CD4-positive, CD25-positive, alpha-beta regulatory T cell (primary cell): ENCODE results near the gene PCDHGB2. TPM values are rescaled to one million over a fixed set of nuclear protein-coding genes. Genes with fewer than 3 reads are reported as not detected.
"Not testable (repeated sequence)": the region's sequence is repeated elsewhere in the genome, so short reads cannot be mapped to it uniquely, and the experiment has no call there.

Experiments used
- ATAC-seq, 2 donors: fragments of 150-1000 bp; cut with Tn5 transposase; one replicate each; pipeline ENCODE4 v1.10.0; 2021; ENCODE audit warnings: low read depth in 2 of 2, moderate number of reproducible peaks in 2 of 2, moderate library complexity in 1 of 2
- DNase-seq, 3 donors: peaks; one replicate each; pipeline versions ENCODE4 v3.0.0 to v3.0.0-alpha.2; 2012 to 2022; ENCODE audit warnings: mixed read lengths in 1 of 3
- H3K27ac ChIP-seq: one replicate; pipeline ENCODE4 v1.7.0; 2013; ENCODE audit warnings: mild to moderate bottlenecking, low read length; ENCODE audit not compliant: insufficient read depth, poor library complexity, severe bottlenecking
- H3K27me3 ChIP-seq: one replicate; pipeline ENCODE4 v1.7.0; 2013; ENCODE audit warnings: low read length; ENCODE audit not compliant: control insufficient read depth, insufficient read depth
- H3K36me3 ChIP-seq: one replicate; pipeline ENCODE4 v1.7.0; 2013; ENCODE audit warnings: mild to moderate bottlenecking, low read length, moderate library complexity; ENCODE audit not compliant: control insufficient read depth, insufficient read depth
- H3K4me1 ChIP-seq: 2 replicates; pipeline ENCODE4 v1.7.0; 2013; ENCODE audit warnings: mild to moderate bottlenecking, low read length; ENCODE audit not compliant: insufficient read depth, control insufficient read depth, poor library complexity, severe bottlenecking
- H3K4me3 ChIP-seq: one replicate; pipeline ENCODE4 v1.7.0; 2013; ENCODE audit warnings: low read depth, mild to moderate bottlenecking, low read length, moderate library complexity
- H3K9me3 ChIP-seq, 2 experiments: 1 replicate in 1 of 2; 2 replicates in 1 of 2; pipeline ENCODE4 v1.7.0; 2013; ENCODE audit warnings: low read length in 2 of 2, mild to moderate bottlenecking in 1 of 2, moderate library complexity in 1 of 2; ENCODE audit not compliant: control insufficient read depth in 2 of 2
- H3K27ac Mint-ChIP-seq, 3 donors: one replicate each; pipeline ENCODE4 v1.8.0; 2020 to 2022; ENCODE audit warnings: mild to moderate bottlenecking in 3 of 3, mixed read lengths in 3 of 3, moderate library complexity in 2 of 3
- H3K27me3 Mint-ChIP-seq: one replicate; pipeline ENCODE4 v1.8.0; 2022; ENCODE audit warnings: mild to moderate bottlenecking, mixed read lengths
- H3K36me3 Mint-ChIP-seq: one replicate; pipeline ENCODE4 v1.8.0; 2020; ENCODE audit warnings: mixed read lengths
- H3K4me1 Mint-ChIP-seq, 4 donors: one replicate each; pipeline ENCODE4 v1.8.0; 2020 to 2022; ENCODE audit warnings: mixed read lengths in 4 of 4, mild to moderate bottlenecking in 1 of 4
- H3K4me3 Mint-ChIP-seq, 4 donors: one replicate each; pipeline ENCODE4 v1.8.0; 2020 to 2022; ENCODE audit warnings: mild to moderate bottlenecking in 4 of 4, mixed read lengths in 4 of 4, moderate library complexity in 3 of 4
- H3K9me3 Mint-ChIP-seq, 7 donors: one replicate each; pipeline ENCODE4 v1.8.0; 2020 to 2022; ENCODE audit warnings: mixed read lengths in 7 of 7, mild to moderate bottlenecking in 3 of 7, moderate library complexity in 2 of 7
- polyA plus RNA-seq, 4 donors: library from polyadenylated mRNA; unstranded; fragments of 300-500 nt; fragmentation: Illumina TruSeq; gene quantifications; one replicate each; pipeline ENCODE4 v1.2.3, GENCODE V29; 2021
- total RNA-seq: library from RNA; stranded (reverse); gene quantifications from one replicate; pipeline ENCODE4 v1.2.3, GENCODE V29; 2022

PCDHGB2 gene
- total and polyA plus RNA-seq, 5 donors from 2014 or later = 0.20 to 0.54 TPM; not detected in 3

DNA sequence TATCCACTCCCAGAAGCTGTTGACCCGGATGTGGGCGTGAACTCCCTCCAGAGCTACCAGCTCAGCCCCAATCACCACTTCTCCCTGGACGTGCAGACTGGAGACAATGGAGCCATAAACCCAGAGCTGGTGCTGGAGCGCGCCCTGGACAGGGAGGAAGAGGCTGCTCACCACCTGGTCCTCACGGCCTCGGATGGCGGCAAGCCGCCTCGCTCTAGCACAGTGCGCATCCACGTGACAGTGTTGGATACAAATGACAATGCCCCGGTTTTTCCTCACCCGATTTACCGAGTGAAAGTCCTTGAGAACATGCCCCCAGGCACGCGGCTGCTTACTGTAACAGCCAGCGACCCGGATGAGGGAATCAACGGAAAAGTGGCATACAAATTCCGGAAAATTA is 33.5 kb downstream of the PCDHGB2 start:
- H3K36me3 Mint-ChIP-seq = peaks cover 3% of the 10 kb centered on the region
- no peak for DNase-seq
- H3K9me3 Mint-ChIP-seq = peaks cover 0 to 56% (median 11%) of the 10 kb centered on the region in 7 donors
- peaks cover 0 to 3% (median 0%) of the 10 kb centered on the region in 4 donors for H3K4me1 Mint-ChIP-seq
- Histone ChIP-seq H3K4me1 (no peaks in the 10 kb centered on the region), H3K9me3 (peaks cover 23 to 37% of the 10 kb centered on the region in 2 experiments), H3K4me3 (no peak overlapping the region), H3K27ac (no peak overlapping the region), H3K27me3 (peaks cover 24% of the 10 kb centered on the region), H3K36me3 (no peaks in the 10 kb centered on the region)
- no peak overlapping the region for H3K27ac Mint-ChIP-seq
- no peak for ATAC-seq
- H3K4me3 Mint-ChIP-seq = no peak overlapping the region
- peaks cover 49% of the 10 kb centered on the region for H3K27me3 Mint-ChIP-seq

DNA sequence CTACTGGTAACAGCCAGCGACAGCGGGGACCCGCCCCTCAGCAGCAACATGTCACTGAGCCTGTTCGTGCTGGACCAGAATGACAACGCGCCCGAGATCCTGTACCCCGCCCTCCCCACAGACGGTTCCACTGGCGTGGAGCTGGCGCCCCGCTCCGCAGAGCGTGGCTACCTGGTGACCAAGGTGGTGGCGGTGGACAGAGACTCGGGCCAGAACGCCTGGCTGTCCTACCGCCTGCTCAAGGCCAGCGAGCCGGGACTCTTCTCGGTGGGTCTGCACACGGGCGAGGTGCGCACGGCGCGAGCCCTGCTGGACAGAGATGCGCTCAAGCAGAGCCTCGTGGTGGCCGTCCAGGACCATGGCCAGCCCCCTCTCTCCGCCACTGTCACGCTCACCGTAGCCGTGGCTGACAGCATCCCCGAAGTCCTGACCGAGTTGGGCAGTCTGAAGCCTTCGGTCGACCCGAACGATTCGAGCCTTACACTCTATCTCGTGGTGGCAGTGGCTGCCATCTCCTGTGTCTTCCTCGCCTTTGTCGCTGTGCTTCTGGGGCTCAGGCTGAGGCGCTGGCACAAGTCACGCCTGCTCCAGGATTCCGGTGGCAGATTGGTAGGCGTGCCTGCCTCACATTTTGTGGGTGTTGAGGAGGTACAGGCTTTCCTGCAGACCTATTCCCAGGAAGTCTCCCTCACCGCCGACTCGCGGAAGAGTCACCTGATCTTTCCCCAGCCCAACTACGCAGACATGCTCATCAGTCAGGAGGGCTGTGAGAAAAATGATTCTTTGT is 34.8 kb downstream of the PCDHGB2 start:
- peaks cover 23% of the 10 kb centered on the region for H3K27me3 ChIP-seq
- not testable (repeated sequence) for DNase-seq, H3K4me1 Mint-ChIP-seq, H3K4me3 ChIP-seq, H3K4me1 ChIP-seq, ATAC-seq, H3K27ac ChIP-seq, H3K27ac Mint-ChIP-seq, H3K36me3 ChIP-seq, H3K36me3 Mint-ChIP-seq
- H3K9me3 ChIP-seq = peaks cover 23 to 37% of the 10 kb centered on the region in 2 experiments
- H3K27me3 Mint-ChIP-seq = peaks cover 41% of the 10 kb centered on the region
- H3K4me3 Mint-ChIP-seq = peak overlapping the region in 1 of 4 donors; percentile 32
- H3K9me3 Mint-ChIP-seq = peaks cover 0 to 55% (median 8%) of the 10 kb centered on the region in 7 donors

DNA sequence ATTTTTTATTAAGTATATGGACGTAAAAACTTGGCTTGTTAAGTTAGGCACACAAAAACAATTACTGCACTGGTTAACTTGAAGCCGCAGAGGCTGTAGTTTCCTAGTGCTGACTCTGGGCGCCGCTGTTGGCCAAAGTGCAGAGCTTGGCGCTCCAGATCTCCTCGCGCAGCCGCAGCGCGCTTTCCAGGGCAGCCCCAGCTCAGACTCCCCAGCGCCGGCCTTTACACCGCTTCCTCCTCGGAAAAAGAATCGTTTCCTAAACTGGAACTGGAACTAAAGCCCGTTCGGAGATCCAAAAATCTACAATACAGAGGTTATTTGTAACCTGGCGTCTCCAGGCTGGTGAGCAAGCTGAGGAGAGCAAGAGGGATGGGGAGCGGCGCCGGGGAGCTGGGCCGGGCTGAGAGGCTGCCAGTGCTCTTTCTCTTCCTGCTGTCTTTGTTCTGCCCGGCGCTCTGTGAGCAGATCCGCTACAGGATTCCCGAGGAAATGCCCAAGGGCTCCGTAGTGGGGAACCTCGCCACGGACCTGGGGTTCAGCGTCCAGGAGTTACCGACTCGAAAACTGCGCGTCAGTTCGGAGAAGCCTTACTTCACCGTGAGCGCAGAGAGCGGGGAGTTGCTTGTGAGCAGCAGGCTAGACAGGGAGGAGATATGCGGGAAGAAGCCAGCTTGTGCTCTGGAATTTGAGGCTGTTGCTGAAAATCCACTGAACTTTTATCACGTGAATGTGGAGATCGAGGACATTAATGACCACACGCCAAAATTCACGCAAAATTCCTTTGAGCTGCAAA is 38.2 kb downstream of the PCDHGB2 start, which contains the start of gene PCDHGB5:
PCDHGB5 (plus strand) TSS at position 192 of the 796 bp plus-strand sequence; CDS start at position 373, 181 bp downstream.
- Histone ChIP-seq H3K9me3 (peaks cover 21 to 28% of the 10 kb centered on the region in 2 experiments), H3K27me3 (peaks cover 26% of the 10 kb centered on the region)
- Mint-ChIP-seq H3K27me3 (peaks cover 40% of the 10 kb centered on the region), H3K4me3 (peak within 1 kb of the TSS in 2 of 4 donors; percentile 29 to 43), H3K9me3 (peaks cover 0 to 41% (median 7%) of the 10 kb centered on the region in 7 donors)
- ATAC-seq = peak; percentile 50 to 59
- H3K27ac ChIP-seq, H3K36me3 Mint-ChIP-seq, H3K27ac Mint-ChIP-seq, H3K4me1 Mint-ChIP-seq, H3K36me3 ChIP-seq, H3K4me3 ChIP-seq, H3K4me1 ChIP-seq: not testable (repeated sequence)
- peak in 1 of 3 donors; percentile 45 for DNase-seq

DNA sequence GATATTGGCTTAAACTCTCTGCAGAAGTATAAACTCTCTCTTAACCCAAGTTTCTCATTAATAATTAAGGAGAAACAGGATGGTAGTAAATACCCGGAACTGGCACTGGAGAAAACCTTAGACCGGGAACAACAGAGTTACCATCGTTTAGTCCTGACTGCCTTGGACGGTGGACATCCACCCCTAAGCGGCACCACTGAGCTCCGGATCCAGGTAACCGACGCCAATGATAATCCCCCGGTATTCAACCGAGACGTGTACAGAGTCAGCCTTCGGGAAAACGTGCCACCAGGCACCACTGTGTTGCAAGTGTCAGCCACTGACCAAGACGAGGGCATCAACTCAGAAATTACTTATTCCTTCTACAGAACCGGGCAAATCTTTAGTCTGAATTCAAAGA is 38.8 kb downstream of the PCDHGB2 start:
- Mint-ChIP-seq H3K27ac (no peak overlapping the region), H3K4me3 (peak overlapping the region in 1 of 4 donors; percentile 29), H3K4me1 (peaks cover 0 to 6% (median 0%) of the 10 kb centered on the region in 4 donors)

DNA sequence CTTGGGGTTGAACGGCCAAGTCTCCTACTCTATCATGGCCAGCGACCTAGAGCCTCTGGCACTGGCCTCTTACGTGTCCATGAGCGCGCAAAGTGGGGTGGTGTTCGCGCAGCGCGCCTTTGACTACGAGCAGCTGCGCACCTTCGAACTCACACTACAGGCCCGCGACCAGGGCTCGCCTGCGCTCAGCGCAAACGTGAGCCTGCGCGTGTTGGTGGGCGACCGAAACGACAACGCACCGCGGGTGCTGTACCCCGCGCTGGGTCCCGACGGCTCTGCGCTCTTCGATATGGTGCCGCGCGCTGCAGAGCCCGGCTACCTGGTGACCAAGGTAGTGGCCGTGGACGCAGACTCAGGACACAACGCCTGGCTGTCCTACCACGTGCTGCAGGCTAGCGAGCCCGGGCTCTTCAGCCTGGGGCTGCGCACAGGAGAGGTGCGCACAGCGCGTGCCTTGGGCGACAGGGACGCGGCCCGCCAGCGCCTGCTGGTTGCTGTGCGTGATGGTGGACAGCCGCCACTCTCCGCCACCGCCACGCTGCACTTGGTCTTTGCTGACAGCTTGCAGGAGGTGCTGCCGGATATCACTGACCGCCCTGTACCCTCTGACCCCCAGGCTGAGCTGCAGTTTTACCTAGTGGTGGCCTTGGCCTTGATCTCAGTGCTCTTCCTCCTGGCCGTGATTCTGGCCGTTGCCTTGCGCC is 39.9 kb downstream of the PCDHGB2 start:
- H3K27me3 ChIP-seq = peaks cover 21% of the 10 kb centered on the region
- no peak overlapping the region for H3K27ac ChIP-seq
- Mint-ChIP-seq H3K36me3 (peaks cover 3% of the 10 kb centered on the region), H3K9me3 (peaks cover 0 to 38% (median 10%) of the 10 kb centered on the region in 7 donors), H3K27me3 (peaks cover 51% of the 10 kb centered on the region), H3K4me1 (peaks cover 0 to 6% (median 0%) of the 10 kb centered on the region in 4 donors), H3K27ac (no peak overlapping the region), H3K4me3 (no peak overlapping the region)
- H3K4me1 ChIP-seq = no peaks in the 10 kb centered on the region
- H3K4me3 ChIP-seq = no peak overlapping the region
- H3K36me3 ChIP-seq = no peaks in the 10 kb centered on the region
- H3K9me3 ChIP-seq = peaks cover 20 to 29% of the 10 kb centered on the region in 2 experiments
- DNase-seq (no peak), ATAC-seq (no peak)

More for the DNA sequence above, 38.8 kb downstream of the PCDHGB2 start:
- no peak for ATAC-seq
- Mint-ChIP-seq H3K9me3 (peaks cover 0 to 39% (median 10%) of the 10 kb centered on the region in 7 donors), H3K27me3 (peaks cover 46% of the 10 kb centered on the region), H3K36me3 (peaks cover 3% of the 10 kb centered on the region)
- no peaks in the 10 kb centered on the region for H3K4me1 ChIP-seq
- peaks cover 19 to 29% of the 10 kb centered on the region in 2 experiments for H3K9me3 ChIP-seq
- H3K4me3 ChIP-seq = no peak overlapping the region
- no peak overlapping the region for H3K27ac ChIP-seq
- no peak for DNase-seq
- peaks cover 25% of the 10 kb centered on the region for H3K27me3 ChIP-seq
- H3K36me3 ChIP-seq = no peaks in the 10 kb centered on the region

DNA sequence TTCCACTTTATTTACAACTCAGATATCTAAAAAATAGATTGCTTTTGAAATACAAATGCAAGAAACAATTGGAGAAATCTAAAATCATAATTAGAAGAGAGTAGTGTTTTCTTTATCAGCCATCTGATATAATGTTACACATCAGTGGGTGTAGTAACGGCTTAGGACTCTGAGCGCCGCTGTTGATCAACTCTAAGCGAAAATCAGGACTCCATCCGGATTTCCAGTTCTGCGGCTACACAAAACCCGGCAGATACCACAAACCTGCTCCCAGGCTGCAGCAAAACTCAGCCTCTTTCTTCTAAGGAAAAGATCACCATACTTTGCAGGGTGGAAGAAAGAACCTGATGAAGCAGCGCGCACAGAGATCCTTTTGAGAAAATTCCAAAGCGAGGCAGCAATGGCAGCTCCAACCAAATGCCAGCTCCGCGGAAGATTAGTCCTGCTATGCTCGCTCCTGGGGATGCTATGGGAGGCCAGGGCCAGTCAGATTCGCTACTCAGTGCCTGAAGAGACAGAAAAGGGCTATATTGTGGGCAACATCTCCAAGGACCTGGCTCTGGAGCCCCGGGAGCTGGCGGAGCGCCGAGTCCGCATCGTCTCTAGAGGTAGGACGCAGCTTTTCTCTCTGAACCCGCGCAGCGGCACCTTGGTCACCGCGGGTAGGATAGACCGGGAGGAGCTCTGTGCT is 42.9 kb downstream of the PCDHGB2 start, which contains the start of gene PCDHGA9:
PCDHGA9 (plus strand) TSS at position 226 of the 691 bp plus-strand sequence; CDS start at position 401, 175 bp downstream.
- Histone ChIP-seq H3K27me3 (peaks cover 38% of the 10 kb centered on the region), H3K36me3 (no peaks in the 10 kb centered on the region), H3K27ac (no peak within 1 kb of the TSS), H3K4me3 (no peak within 1 kb of the TSS), H3K9me3 (peaks cover 24 to 35% of the 10 kb centered on the region in 2 experiments), H3K4me1 (no peaks in the 10 kb centered on the region)
- peaks cover 60% of the 10 kb centered on the region for H3K27me3 Mint-ChIP-seq
- no peak within 1 kb of the TSS for H3K27ac Mint-ChIP-seq
- H3K4me3 Mint-ChIP-seq = peak within 1 kb of the TSS; percentile 27 to 52 (median 34)
- H3K9me3 Mint-ChIP-seq = peaks cover 0 to 29% (median 7%) of the 10 kb centered on the region in 7 donors
- peaks cover 0 to 6% (median 0%) of the 10 kb centered on the region in 4 donors for H3K4me1 Mint-ChIP-seq
- no peak for ATAC-seq
- no peak for DNase-seq
- H3K36me3 Mint-ChIP-seq = peaks cover 8% of the 10 kb centered on the region
